UCSD-AML1 (cell line): ENCODE measurements around the gene GPM6B.

Experiments used
- DNase-seq: peaks from one replicate; lab custom pipeline; 2025; ENCODE audit not compliant: unreplicated experiment; lab: John Stamatoyannopoulos, UW

GPM6B gene

DNA sequence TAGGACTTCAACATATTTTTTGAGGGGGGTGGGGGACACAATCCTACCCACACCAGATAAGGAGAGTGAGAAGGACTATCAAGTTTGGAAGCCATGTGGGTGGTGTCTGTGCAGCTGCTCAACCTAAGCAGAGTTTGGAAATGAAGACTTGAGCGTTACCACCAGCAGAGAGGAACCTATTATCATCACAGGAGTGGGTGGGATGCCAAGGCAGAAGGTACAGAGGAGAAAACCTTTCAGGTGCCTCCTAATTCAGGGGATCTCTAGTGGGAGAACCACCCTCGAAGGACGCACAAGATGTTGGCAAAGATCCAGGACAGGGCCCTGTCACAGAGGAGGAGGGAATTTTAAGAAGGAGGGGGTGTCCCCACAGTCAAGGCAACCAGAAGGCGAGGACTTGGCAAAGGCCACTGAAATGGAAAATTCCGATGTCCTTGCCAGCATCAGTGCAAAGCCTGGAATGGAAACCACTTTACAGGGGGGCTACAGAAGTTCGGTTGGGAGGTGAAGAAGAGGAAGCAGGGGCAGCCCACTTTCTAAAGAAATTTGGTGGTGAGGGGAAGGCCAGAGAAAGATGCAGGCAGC is 8.4 kb upstream of the GPM6B start:
- DNase-seq = no peak

DNA sequence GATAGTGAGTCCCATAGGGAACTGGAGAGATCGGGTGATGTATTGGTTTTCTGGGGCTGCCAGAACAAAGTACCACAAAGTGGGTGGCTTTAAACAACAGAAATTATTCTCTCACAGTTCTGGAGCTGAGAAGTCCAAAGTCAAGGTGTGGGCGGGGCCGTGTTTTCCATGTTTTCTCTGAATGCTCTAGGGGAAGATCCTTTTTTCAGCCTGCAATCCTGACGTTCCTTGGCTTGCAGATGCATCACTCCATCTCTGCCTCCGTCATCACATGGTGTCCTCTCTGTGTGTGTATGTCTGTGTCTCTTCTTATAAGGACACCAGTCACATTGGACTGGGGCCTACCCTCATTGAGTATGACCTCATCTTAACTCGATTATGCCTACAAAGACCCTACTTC is 7.9 kb upstream of the GPM6B start:
- no peak for DNase-seq

DNA sequence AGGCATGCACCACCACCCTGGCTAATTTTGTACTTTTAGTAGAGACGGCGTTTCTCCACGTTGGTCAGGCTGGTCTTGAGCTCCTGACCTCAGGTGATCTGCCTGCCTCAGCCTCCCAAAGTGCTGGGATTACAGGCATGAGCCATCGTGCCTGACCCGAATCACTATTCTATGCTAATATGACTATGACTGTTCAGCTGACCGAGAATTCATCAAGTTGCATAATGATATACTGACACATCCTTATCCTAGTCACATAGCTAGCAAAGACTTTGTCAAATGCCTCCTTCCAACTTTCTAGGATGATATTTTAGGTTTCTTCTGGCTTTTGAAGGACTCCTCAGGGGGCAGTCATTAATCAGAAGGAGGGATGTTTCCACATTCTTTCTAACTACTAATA is 4.8 kb upstream of the GPM6B start:
- DNase-seq = no peak

DNA sequence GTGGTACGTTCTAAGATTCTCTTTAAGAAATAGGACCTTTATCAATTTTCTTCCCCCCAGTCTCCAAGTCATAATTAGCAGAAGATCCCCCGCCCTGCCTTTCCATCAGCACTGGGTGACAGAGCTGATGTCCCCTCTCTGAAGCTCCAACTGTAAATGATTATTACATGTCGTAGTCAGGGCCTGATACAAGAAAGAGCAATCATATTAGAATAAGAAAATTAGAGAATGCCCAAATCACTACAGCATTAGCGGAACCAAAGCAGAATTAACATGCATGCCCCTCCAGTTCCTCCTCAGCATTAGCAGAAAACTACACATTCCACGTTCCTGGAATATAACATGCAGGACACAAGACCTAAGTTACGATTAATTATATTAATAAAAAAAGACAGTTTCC is 717 bp downstream of the GPM6B start:
- DNase-seq = no peak

DNA sequence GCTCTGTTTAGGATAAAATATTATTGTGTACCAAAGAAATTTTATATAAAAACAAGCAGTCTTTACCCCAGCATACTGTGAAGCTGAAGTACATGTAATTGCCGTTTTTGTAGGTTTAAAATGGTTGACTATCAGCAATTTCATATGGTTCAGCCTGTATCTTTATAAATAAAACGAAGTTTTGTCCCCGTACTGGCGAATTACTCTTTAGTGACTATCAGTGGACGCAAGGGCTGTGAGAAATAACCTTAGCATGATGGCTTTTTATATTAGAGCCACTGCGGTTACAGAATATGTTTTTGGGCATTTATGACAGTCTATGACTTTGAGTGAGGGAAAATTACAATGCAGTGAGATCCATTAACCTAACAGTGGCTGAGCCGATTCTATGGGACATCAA is 1.2 kb downstream of the GPM6B start:
- DNase-seq = no peak

DNA sequence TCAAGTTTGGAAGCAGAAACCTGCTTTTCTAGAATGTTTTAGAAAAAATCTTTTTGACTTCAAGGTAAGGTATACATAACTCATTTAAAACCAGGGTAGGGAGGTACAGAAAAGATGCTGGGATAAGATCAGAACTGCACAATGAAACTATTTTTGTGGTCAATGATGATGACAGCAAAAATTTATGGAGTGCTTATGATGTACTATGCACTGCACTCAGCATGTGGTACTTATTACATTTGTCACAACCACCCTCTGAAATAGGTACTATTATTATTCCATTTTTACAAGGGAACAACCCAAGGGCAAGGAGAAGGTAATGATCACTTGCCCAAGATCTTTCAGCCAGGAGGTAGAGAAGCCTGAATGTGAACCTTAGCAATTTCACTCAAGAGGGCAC is 8.0 kb downstream of the GPM6B start:
- no peak for DNase-seq

DNA sequence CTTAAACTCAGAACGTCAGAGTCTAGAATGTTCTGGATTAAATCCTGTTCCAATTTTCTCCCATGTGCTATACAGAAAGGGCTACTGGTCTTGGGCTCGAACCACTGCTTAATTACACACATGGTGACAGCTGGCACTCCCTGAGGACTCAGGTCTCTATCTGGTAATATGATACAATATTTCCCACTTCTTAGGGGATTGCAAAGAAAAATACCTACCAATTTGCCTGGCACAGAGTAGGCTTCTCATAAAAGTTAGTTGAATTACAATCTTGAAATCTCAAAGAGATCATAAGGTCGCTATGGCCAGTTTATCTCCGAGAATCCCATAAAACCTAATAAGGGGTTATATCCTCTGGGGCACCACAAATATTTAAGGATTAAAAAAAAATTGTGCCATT is 8.6 kb downstream of the GPM6B start:
- no peak for DNase-seq

DNA sequence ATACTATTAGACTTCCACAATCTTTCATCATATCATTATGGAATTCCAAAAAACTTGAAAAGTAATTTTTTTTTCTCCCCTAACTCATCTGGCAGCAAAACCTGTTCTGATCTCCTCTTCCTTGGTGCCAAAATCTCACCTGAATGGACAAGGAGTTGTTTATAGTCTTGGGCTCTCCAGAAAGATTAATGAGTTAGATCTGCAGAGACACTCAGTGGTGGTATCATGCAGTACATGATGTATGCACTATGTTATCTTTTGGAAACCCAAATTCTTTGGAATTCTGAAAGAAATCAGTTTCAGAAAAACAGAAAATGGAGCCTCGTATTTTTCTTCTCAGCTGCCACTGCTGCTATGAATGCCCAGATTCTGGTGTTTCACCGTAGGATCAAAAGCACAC is 11.7 kb downstream of the GPM6B start:
- DNase-seq = no peak

DNA sequence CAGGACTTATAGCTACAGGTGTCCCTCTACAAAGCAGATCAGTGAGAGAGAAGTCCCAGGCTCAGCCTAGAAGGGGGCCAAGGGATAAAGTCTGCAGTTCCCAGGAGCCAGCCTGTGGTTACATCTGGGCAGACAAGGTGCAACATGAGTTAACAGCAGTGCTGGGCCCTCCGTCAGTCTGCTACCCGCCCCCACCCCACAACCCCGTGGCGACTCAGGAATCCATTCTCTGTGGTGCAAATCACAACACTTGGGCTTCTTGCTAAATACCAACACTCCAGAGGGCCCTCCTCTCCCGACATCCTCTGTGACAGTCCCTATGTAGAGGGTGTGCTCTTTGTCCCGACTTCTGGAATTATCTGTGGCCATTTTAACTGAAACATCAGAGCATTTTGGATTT is 13.8 kb downstream of the GPM6B start:
- DNase-seq = no peak

DNA sequence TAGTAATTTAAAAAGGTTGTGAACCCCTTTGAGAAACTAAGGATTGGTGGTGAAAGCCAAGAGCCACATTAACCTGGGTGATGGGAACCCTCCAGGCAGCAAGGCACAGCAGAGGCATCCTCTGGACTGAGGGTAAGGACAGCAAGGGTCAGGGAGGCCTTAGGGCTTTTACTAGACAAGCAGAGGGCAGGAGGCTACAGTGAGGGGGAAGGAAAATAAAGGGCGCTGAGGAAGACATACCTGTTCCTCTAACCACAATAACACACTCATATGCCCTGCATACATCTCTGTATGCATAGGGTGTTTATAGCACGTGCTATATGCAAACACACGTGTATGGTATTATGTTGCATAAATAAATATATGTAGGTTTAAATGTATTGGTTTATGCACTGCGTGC is 18.7 kb downstream of the GPM6B start:
- DNase-seq = no peak

DNA sequence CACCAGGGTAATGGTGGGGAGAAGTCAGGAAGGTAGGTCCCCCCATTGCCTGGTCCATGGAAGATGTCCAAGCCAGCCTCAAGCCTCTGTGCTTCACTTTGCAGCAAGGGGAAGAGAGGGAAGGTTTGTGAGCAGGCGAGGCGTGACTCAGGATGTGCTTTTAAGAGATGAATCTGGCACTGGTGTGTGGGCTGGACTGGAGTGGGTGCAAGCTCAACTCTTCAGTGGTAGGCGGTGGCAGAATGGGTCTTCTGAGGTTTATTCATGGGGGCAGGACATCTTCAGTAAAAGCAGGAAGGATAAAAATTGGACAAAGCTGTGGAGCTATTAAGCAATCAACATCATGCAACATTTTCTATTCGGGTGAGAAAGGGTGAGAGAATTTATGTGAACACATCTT is 19.4 kb downstream of the GPM6B start:
- no peak for DNase-seq

DNA sequence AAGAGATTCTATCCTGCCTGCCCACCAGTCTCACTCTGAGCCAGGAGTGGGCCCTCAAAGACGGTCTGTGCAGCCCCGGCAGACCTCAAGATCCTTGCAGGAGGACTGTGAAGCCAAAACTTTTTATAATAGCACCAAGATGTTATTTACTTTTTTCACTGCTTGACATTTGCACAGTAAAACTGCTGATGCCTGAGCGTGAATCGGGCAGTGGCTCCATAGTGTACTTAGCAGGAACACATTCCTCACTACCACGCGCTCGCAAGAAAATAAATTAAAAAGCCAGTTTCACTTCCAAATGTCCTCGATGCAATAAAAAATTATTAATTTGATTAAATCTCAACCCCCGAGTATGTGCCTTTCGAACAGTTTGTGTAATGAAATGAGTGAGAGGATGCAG is 22.5 kb downstream of the GPM6B start:
- no peak for DNase-seq

DNA sequence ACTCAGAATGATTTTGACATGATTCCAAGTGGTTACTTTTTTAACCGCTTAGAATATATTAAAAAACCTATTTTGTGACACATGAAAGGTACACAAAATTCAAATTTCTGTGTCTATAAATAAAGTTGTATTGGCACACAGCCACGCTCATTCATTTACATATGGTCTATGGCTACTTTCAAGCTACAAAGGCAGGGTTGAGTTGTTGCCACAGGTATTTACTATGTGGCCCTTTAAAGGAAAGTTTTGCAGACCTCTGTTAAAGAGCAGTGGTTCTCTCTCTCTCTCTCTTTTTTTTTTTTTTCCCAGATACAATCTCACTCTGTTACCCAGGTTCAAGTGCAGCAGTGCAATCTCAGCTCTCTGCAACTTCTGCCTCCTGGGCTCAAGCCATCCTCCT is 23.0 kb downstream of the GPM6B start:
- DNase-seq = no peak

DNA sequence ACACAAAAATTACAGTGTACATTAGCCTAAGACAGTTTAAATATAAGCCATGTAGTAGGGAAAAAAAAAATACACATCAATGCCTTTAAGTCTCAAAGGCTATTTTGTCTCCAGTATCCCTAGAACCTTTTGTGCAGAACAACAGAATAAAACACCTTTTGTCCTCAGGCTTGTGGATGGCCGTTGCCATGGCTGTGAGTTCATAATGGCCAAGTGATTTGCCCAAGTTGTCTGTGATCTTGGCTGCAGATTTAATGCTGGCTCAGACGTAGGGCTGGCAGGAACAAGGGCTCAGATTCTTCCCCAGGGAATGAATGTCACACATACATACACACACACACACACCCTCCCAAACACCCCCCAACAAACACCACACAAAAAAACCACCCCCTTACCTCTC is 25.3 kb downstream of the GPM6B start:
- DNase-seq = no peak

DNA sequence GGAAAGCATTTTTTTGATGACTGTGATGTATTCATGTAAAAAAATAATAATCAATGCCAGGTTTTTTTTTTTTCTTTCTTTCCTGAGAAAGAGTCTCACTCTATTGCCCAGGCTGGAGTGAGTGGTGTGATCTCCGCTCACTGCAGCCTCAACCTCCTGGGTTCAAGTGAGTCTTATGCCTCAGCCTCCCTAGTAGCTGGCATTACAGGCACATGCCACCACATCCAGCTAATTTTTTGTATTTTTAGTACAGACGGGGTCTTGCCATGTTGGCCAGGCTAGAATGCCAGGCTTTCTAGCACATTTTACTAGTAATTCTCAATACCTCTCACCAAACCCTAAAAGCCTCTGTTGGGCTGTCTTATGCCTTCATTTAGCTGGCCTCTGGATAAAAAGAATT is 25.7 kb downstream of the GPM6B start:
- DNase-seq = no peak

DNA sequence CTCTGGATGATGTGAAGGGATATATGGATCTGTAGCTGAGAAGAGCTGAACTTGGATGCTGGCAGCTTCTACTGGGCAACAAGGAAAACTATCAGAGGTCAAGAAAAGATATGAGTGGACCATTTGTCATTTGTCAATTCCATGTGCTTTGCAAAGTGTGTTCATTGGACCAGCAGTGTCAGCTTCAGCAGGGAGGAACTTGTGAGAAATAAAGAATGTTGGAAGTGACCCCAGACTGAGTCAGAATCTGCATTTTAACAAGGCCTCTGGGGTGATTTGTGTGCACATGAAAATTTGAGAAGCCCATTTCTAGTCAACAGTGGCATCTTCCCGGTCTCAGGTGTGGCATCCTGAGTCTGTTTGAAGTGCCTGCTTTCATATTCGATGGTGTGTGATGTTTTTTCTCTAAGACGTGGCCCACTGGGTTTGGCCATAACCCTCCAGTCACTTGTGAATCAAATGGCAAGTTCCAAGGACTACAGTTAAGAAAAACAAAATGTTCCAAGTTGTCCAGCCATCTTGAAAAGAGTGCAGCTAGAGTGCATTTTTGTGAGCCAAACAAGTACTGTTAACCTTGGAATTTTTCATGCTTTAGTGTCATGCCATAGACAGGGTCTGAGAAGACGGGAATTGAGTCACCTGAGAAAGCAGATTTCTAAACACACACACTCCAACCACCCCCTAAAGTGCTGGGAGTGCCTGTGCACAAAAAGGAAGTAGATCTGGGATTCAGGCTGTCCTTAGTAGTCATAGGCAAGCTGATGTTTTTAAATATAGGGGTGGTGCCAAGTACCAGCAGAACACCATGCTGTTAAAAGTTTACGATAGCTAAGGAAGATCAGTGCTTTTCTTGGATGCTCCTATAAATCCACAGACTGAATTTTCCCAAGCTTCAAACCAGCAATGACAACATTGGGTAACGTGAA is 26.4 kb downstream of the GPM6B start:
- DNase-seq = no peak

DNA sequence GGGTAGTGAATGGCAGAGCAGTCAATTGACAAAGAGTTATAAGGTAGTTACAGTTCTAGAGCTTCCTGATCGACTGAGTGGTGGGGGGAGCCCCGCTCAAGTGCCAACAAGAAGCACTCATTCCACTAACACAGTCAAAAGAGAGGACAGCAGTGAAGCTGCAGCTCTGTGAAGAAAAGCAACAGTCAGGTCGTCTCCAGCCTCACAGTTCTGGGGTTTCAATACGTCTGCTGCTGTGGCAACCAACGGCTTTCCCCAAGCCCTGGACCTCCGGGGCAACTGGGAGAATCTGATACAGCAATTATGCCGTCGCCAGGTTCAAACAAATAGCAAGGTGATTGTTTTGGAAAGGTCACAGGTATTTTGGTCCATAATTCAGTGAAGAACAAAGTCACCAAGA is 30.8 kb downstream of the GPM6B start:
- DNase-seq = no peak

DNA sequence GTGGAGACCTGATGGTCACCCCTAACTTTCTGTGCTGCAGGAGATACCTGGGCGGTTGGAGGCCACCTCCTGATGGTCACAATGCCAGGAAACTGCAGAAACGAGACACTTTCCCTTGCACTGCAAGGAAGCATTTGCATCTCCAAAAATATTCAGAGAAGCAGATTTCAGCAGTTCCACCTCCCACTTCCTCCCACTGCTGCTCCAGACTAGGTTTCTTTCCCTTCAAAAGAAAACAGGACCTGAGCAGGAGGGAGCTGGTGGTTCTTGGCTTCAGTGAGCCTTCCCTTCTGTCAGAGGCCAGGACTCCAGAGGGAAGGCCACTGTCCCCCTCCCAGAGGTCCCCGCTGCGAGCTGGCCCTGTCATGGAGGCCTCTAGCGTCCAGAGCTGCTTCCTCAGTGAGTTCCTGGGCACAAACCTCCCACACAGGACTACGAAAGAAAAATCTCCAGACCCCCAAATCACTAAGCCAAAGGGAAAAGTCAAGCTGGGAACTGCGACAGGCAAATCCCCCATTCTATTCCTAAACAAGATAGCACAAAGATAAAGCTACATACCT is 35.9 kb downstream of the GPM6B start:
- DNase-seq = no peak

DNA sequence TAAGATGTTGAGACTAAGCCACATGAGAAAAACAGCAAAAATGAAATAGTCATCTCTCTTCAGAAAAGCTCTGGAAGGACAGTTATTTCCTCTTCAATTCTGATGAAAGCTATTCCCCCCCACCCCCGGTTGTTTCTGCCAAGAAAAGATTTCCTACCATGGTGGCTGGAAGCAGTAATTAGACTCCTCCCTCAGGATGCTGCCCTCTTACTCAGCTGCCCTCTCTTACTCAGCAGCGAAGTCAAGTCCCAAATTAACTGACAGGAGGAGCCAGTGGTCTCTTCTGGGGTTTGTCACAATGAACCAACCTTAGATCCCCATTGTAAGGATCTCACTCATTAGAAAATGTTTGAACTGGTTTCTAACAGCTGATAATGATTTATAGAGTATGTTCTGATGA is 38.0 kb downstream of the GPM6B start:
- DNase-seq = no peak

DNA sequence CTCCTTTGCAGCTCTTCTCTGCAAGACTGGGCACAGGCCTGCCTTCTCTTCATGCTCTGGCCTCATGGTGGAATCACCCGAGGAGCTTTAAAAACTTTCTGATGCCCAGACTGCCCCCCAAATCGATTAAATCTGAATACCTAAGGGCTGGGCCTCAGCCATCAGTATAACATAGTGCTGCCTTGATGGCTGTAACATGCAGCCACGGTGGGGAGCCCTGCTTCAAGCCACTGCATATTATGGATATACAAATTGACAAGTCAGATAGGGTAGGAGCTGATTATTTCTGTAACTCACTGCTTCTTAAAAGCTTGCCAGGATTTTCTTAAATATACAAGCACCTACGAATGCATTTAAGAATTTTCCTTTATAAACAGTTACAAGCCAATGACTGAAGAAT is 40.5 kb downstream of the GPM6B start:
- no peak for DNase-seq

DNA sequence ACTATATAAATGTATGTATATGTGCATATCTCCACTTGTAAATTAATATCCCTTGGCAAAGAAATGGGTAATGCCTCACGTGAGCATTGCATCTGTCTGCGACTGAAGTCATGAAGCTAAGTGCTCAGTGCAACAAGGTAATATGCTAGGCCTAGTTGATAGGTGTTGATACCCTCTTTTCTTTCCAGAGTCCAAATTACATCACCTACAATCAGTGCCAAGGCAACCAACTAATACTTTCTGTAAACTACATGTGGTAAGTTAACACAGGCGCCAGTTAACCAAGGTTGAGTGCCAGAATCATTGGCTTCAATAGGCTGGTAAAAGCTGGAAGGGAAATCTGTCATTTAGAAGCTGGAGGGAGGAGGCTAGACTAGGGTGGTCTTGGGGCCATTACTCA is 41.1 kb downstream of the GPM6B start:
- DNase-seq = no peak

DNA sequence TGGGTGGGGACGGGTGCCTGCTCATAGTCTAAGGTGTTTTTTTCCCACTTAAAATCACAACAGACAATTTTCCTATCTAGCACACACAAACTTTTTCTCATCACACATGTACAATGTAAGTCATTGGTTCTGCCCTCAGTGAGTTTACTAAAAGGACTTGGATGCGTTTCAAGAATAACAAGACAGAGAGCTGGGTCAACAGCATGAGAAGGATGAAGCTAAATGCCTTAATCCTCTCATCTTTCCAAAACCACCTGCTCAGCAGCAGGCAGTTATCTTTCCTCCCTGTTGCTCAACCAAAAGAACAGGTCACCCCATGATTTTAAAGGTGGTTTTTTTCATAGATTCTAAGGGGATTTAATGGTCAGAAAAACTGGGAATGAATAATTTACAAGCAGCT is 42.2 kb downstream of the GPM6B start:
- DNase-seq = no peak
